ENCODE measurements around the gene HAGH.

Gene HAGH

GRCh38 chr16:1830213-1830612, 3.6 kb upstream of the HAGH start:
- Histone ChIP-seq H4K20me1 (ENCODE audit: control insufficient read depth, insufficient read depth, low read depth, low read length) (0 out of 2 replicates have a peak, but pooled peaks cover 3% of the 10 kb centered on the region), H3K4me3 (ENCODE audit: low read length) (no peak overlapping the region), H3K79me2 (ENCODE audit: control insufficient read depth, low read length) (peaks cover 27% of the 10 kb centered on the region), H3F3A (ENCODE audit: control insufficient read depth, insufficient read depth) (peaks cover 5% of the 10 kb centered on the region; the same call in 1 of the 2 replicates), H3K4me1 (ENCODE audit: control insufficient read depth, low read length) (peaks cover 24% of the 10 kb centered on the region), H3K36me3 (ENCODE audit: control insufficient read depth, low read length) (no peaks in the 10 kb centered on the region), H3K9me3 (ENCODE audit: control insufficient read depth, insufficient read depth, low read length) (no peaks in the 10 kb centered on the region), H3K4me2 (ENCODE audit: low read length) (no peak overlapping the region), H3K27me3 (ENCODE audit: control insufficient read depth, low read length) (no peaks in the 10 kb centered on the region), H3K9me2 (replicated peaks; ENCODE audit: control insufficient read depth, low read length) (no peaks in the 10 kb centered on the region), H3K27ac (ENCODE audit: low read depth, low read length) (no peak overlapping the region)
- no peak for TF ChIP-seq EZH2phosphoT487 (IDR thresholded peaks at IDR 0.05; ENCODE audit: borderline replicate concordance, low read length)
- TF ChIP-seq, protein P1, sequence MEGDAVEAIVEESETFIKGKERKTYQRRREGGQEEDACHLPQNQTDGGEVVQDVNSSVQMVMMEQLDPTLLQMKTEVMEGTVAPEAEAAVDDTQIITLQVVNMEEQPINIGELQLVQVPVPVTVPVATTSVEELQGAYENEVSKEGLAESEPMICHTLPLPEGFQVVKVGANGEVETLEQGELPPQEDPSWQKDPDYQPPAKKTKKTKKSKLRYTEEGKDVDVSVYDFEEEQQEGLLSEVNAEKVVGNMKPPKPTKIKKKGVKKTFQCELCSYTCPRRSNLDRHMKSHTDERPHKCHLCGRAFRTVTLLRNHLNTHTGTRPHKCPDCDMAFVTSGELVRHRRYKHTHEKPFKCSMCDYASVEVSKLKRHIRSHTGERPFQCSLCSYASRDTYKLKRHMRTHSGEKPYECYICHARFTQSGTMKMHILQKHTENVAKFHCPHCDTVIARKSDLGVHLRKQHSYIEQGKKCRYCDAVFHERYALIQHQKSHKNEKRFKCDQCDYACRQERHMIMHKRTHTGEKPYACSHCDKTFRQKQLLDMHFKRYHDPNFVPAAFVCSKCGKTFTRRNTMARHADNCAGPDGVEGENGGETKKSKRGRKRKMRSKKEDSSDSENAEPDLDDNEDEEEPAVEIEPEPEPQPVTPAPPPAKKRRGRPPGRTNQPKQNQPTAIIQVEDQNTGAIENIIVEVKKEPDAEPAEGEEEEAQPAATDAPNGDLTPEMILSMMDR (IDR thresholded peaks at IDR 0.05; ENCODE audit: low read depth, low read length, poor library complexity, severe bottlenecking): no peak

GRCh38 chr16:1828645-1829410, 2.2 kb upstream of the HAGH start:
- Histone ChIP-seq H3K27ac (ENCODE audit: low read depth, low read length) (no peak overlapping the region), H3K27me3 (ENCODE audit: control insufficient read depth, low read length) (no peaks in the 10 kb centered on the region), H4K20me1 (ENCODE audit: control insufficient read depth, insufficient read depth, low read depth, low read length) (0 out of 2 replicates have a peak, but pooled peaks cover 3% of the 10 kb centered on the region), H3K9me3 (ENCODE audit: control insufficient read depth, insufficient read depth, low read length) (no peaks in the 10 kb centered on the region), H3K4me3 (ENCODE audit: low read length) (peak overlapping the region; percentile 18; the same call in 1 of the 2 replicates), H3K36me3 (ENCODE audit: control insufficient read depth, low read length) (no peaks in the 10 kb centered on the region), H3K79me2 (ENCODE audit: control insufficient read depth, low read length) (peaks cover 27% of the 10 kb centered on the region), H3F3A (ENCODE audit: control insufficient read depth, insufficient read depth) (peaks cover 10% of the 10 kb centered on the region; the same call in 1 of the 2 replicates), H3K4me1 (ENCODE audit: control insufficient read depth, low read length) (peaks cover 24% of the 10 kb centered on the region), H3K4me2 (ENCODE audit: low read length) (peak overlapping the region; percentile 74), H3K9me2 (replicated peaks; ENCODE audit: control insufficient read depth, low read length) (no peaks in the 10 kb centered on the region)
- no peak for TF ChIP-seq EZH2phosphoT487 (IDR thresholded peaks at IDR 0.05; ENCODE audit: borderline replicate concordance, low read length)
- TF ChIP-seq, protein P1 (IDR thresholded peaks at IDR 0.05; ENCODE audit: low read depth, low read length, poor library complexity, severe bottlenecking): no peak

DNA sequence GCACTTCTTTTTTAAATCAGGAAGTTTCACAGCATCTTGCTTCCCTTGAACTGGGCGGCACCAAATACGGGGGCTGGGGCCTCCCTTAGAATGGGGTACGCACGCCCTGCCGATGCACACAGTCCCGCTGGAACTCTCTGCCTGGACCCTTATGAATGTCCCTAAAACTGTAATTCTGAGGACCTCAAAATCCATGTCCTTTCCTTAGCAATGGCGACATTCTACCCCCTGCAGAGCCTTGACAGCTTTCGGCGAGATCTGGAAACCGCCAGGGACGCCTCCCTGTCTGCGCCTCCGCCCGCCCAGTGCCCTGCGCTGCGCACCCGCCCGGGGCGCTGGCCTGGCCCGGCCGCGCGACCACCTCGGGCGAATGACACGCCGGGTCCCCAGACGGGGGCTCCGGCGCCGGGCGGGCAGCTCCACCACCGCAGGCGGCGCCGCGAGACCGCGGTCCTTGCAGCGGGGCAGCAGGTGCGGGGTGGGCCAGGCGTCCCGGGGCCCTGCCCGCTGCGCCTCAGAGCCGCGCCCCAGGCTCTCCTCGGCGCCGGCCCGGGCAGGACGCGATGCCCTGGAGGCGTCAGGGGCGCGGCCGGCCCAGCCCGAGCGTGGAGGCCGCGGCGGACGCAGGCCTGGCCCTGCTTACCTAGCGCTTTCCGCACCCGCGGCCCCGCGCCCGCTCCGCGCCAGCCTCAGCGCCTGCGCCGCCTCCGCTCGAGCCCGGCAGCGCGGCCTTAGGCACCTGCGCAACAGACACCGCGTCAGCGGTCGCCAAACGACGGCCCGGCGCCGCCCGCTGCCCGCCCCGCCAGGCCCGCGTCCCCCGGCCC, 548 bp downstream of the HAGH start:
- H3K4me3 ChIP-seq (ENCODE audit: low read length): peak overlapping the region; percentile 91
- no peaks in the 10 kb centered on the region for H3K9me2 ChIP-seq (replicated peaks; ENCODE audit: control insufficient read depth, low read length)
- H3K4me2 ChIP-seq (ENCODE audit: low read length): peak overlapping the region; percentile 94
- peaks cover 27% of the 10 kb centered on the region for H3K79me2 ChIP-seq (ENCODE audit: control insufficient read depth, low read length)
- H3F3A ChIP-seq (ENCODE audit: control insufficient read depth, insufficient read depth): peaks cover 10% of the 10 kb centered on the region; the same call in 1 of the 2 replicates
- no peaks in the 10 kb centered on the region for H3K27me3 ChIP-seq (ENCODE audit: control insufficient read depth, low read length)
- H3K4me1 ChIP-seq (ENCODE audit: control insufficient read depth, low read length): peaks cover 24% of the 10 kb centered on the region
- no peaks in the 10 kb centered on the region for H3K9me3 ChIP-seq (ENCODE audit: control insufficient read depth, insufficient read depth, low read length)
- no peak overlapping the region for H3K27ac ChIP-seq (ENCODE audit: low read depth, low read length)
- H3K36me3 ChIP-seq (ENCODE audit: control insufficient read depth, low read length): no peaks in the 10 kb centered on the region
- TF ChIP-seq, protein P1 (IDR thresholded peaks at IDR 0.05; ENCODE audit: low read depth, low read length, poor library complexity, severe bottlenecking): no peak
- no peak for TF ChIP-seq EZH2phosphoT487 (IDR thresholded peaks at IDR 0.05; ENCODE audit: borderline replicate concordance, low read length)
- H4K20me1 ChIP-seq (ENCODE audit: control insufficient read depth, insufficient read depth, low read depth, low read length): 0 out of 2 replicates have a peak, but pooled peaks cover 3% of the 10 kb centered on the region

All from DOHH2 (cell line).